Panc1 (cell line): ENCODE data around the gene CNTN1. TPM values are rescaled to one million over a fixed set of nuclear protein-coding genes. Genes with fewer than 3 reads are reported as not detected.

Experiments
- ATAC-seq: fragments of 200-7000 bp; cut with Tn5 transposase; 2 replicates; pipeline ENCODE4 v1.9.1; 2020; ENCODE audit warnings: mild to moderate bottlenecking, moderate library complexity
- BruUV-seq: library from RNA; stranded (reverse); fragments of 400-500 nt; replicated peaks from 2 replicates; lab custom pipeline; 2021; lab: Mats Ljungman, UMichigan
- CTCF ChIA-PET: fragments of 300-600 bp; sonication (Branson Sonifier 250); formaldehyde crosslinking; loops from one replicate; lab custom pipeline; 2022; ENCODE audit warnings: antibody characterized with exemption; lab: Charles Lee
- POLR2A ChIA-PET: fragments of 300-600 bp; sonication (Branson Sonifier 250); formaldehyde crosslinking; loops from one replicate; lab custom pipeline; 2022; ENCODE audit warnings: antibody characterized with exemption; lab: Charles Lee
- DNase-seq: peaks from one replicate; pipeline ENCODE4 v3.0.0-alpha.2; 2010; ENCODE audit warnings: low read depth, low spot score
- H3K27ac ChIP-seq: 2 replicates; pipeline ENCODE4 v1.5.1; 2011; ENCODE audit warnings: mild to moderate bottlenecking, low read length, inconsistent platforms
- H3K27me3 ChIP-seq: fragments of 200-500 bp; sonication (Bioruptor generic); 2 replicates; pipeline ENCODE4 v1.6.0; 2014; ENCODE audit warnings: low read length, inconsistent platforms; ENCODE audit not compliant: control insufficient read depth, insufficient read depth
- H3K36me3 ChIP-seq: fragments of 200-500 bp; sonication (Bioruptor generic); 2 replicates; pipeline ENCODE4 v1.5.1; 2014; ENCODE audit warnings: inconsistent platforms, mild to moderate bottlenecking, low read length, moderate library complexity; ENCODE audit not compliant: control insufficient read depth, insufficient read depth
- H3K4me1 ChIP-seq: 2 replicates; pipeline ENCODE4 v1.5.1; 2011; ENCODE audit warnings: inconsistent platforms, mild to moderate bottlenecking, low read length, moderate library complexity; ENCODE audit not compliant: control insufficient read depth, insufficient read depth
- H3K4me3 ChIP-seq, 2 experiments: 2 replicates each; pipeline ENCODE4 v1.5.1; 2011 to 2012; ENCODE audit warnings: low read depth in 2 of 2, low read length in 2 of 2, mild to moderate bottlenecking in 2 of 2, inconsistent platforms in 1 of 2, moderate library complexity in 1 of 2
- H3K9me3 ChIP-seq: fragments of 200-500 bp; sonication (Bioruptor generic); 2 replicates; pipeline ENCODE4 v1.5.1; 2014; ENCODE audit warnings: low read depth, mild to moderate bottlenecking, inconsistent platforms, low read length, moderate library complexity; ENCODE audit not compliant: control insufficient read depth, insufficient read depth
- POLR2AphosphoS5 ChIP-seq: IDR thresholded peaks from 2 replicates; pipeline ENCODE4 v1.6.1; 2012; ENCODE audit warnings: mild to moderate bottlenecking, low read depth, low read length, moderate library complexity
- SIN3A ChIP-seq: IDR thresholded peaks from 2 replicates; pipeline ENCODE4 v1.6.1; 2012; ENCODE audit warnings: low read depth, mild to moderate bottlenecking, low read length, moderate library complexity, borderline replicate concordance; ENCODE audit not compliant: insufficient read depth
- TCF7L2 ChIP-seq: IDR thresholded peaks from 2 replicates; pipeline ENCODE4 v1.6.1; 2011; ENCODE audit warnings: mild to moderate bottlenecking, low read depth, low read length, inconsistent platforms
- in situ Hi-C: cut with HindIII; loops from 2 replicates; pipeline ENCODE4 v1.10.0; 2016; ENCODE audit warnings: low sequenced_read_pairs, low pct_unique_long_range_greater_than_20kb
- intact Hi-C: fragments of 100-400 bp; cut with micrococcal nuclease; formaldehyde crosslinking; loops from one replicate; pipeline ENCODE4 v1.10.0; 2022; ENCODE audit not compliant: unreplicated experiment
- total RNA-seq: library from RNA; stranded (reverse); gene quantifications from one replicate; pipeline ENCODE4 v1.2.1, GENCODE V29; 2021; ENCODE audit not compliant: unreplicated experiment
- TF ChIP-seq, protein P1 (sequence below), 2 experiments: IDR thresholded peaks; 2 replicates each; pipeline ENCODE4 v1.6.1; 2011 to 2012; ENCODE audit warnings: low read depth in 2 of 2, control low read depth in 1 of 2, low read length in 1 of 2, mild to moderate bottlenecking in 1 of 2, moderate library complexity in 1 of 2; ENCODE audit not compliant: insufficient read depth in 1 of 2
- TF ChIP-seq, protein P2 (sequence below): fragments of 450-650 bp; IDR thresholded peaks from 2 replicates; pipeline ENCODE4 v1.5.1; 2017; ENCODE audit warnings: mild to moderate bottlenecking

The CNTN1 gene
- total RNA-seq, 1 experiment from 2014 or later = not detected

DNA sequence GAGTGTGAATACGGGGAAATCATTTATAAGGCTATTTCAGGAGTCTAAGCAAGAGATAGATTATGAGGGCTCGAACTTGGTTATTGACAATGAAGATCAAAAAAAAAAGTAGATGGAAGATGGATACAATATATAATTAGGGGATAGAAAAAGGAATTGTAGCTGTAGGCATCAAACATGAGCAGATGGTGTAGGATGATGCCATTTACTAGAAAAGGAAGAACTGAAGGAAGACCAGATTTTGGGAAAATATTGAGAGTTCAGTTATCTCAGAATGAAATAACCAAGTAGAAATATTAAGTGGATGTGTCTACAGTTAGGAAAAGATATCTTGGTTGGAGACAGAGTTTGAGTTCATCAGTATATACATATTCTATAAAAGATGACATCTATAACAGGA is 109.6 kb downstream of the CNTN1 start:
- no peaks in the 10 kb centered on the region for H3K27me3 ChIP-seq
- TF ChIP-seq, protein P1, sequence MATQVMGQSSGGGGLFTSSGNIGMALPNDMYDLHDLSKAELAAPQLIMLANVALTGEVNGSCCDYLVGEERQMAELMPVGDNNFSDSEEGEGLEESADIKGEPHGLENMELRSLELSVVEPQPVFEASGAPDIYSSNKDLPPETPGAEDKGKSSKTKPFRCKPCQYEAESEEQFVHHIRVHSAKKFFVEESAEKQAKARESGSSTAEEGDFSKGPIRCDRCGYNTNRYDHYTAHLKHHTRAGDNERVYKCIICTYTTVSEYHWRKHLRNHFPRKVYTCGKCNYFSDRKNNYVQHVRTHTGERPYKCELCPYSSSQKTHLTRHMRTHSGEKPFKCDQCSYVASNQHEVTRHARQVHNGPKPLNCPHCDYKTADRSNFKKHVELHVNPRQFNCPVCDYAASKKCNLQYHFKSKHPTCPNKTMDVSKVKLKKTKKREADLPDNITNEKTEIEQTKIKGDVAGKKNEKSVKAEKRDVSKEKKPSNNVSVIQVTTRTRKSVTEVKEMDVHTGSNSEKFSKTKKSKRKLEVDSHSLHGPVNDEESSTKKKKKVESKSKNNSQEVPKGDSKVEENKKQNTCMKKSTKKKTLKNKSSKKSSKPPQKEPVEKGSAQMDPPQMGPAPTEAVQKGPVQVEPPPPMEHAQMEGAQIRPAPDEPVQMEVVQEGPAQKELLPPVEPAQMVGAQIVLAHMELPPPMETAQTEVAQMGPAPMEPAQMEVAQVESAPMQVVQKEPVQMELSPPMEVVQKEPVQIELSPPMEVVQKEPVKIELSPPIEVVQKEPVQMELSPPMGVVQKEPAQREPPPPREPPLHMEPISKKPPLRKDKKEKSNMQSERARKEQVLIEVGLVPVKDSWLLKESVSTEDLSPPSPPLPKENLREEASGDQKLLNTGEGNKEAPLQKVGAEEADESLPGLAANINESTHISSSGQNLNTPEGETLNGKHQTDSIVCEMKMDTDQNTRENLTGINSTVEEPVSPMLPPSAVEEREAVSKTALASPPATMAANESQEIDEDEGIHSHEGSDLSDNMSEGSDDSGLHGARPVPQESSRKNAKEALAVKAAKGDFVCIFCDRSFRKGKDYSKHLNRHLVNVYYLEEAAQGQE (IDR thresholded peaks at IDR 0.05; ENCODE audit: insufficient read depth in 1 of 2, low read depth in 2 of 2, low read length in 1 of 2) = no peak
- no peak for TF ChIP-seq SIN3A
- TF ChIP-seq, protein P2, sequence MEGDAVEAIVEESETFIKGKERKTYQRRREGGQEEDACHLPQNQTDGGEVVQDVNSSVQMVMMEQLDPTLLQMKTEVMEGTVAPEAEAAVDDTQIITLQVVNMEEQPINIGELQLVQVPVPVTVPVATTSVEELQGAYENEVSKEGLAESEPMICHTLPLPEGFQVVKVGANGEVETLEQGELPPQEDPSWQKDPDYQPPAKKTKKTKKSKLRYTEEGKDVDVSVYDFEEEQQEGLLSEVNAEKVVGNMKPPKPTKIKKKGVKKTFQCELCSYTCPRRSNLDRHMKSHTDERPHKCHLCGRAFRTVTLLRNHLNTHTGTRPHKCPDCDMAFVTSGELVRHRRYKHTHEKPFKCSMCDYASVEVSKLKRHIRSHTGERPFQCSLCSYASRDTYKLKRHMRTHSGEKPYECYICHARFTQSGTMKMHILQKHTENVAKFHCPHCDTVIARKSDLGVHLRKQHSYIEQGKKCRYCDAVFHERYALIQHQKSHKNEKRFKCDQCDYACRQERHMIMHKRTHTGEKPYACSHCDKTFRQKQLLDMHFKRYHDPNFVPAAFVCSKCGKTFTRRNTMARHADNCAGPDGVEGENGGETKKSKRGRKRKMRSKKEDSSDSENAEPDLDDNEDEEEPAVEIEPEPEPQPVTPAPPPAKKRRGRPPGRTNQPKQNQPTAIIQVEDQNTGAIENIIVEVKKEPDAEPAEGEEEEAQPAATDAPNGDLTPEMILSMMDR = no peak
- no peak for TF ChIP-seq TCF7L2
- no peak for TF ChIP-seq POLR2AphosphoS5
- CTCF ChIA-PET = no interaction called here
- H3K4me1 ChIP-seq = no peaks in the 10 kb centered on the region
- POLR2A ChIA-PET = no interaction called here
- in situ Hi-C loops (no loop called here), intact Hi-C loops (no loop called here)
- DNase-seq = no peak
- H3K9me3 ChIP-seq = no peaks in the 10 kb centered on the region
- no TSS peak for BruUV-seq
- H3K27ac ChIP-seq = no peak overlapping the region
- ATAC-seq = no peak
- no peaks in the 10 kb centered on the region for H3K36me3 ChIP-seq
- no peak overlapping the region for H3K4me3 ChIP-seq

DNA sequence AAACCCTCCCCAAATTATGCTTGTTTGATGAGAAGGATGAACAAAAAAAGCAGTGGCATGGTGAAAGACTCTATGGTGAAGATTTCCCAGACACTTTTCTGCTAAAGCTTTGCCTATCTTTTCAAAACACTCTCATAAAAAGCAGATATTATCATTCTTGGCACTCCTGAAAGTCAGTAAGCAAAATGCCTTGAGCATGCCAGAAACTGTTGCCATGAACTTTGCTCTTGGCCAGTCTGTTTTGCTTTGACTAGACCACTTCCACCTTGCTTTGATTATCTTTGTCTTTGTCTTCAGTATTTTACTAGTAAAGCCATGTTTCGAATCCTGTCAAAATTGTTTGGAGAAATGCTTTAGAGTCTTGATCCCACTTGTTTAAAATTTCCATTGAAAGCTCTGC is 110.4 kb downstream of the CNTN1 start:
- no peak overlapping the region for H3K27ac ChIP-seq
- in situ Hi-C loops = no loop called here
- no peaks in the 10 kb centered on the region for H3K36me3 ChIP-seq
- no peaks in the 10 kb centered on the region for H3K9me3 ChIP-seq
- CTCF ChIA-PET = no interaction called here
- DNase-seq = no peak
- POLR2A ChIA-PET = no interaction called here
- H3K4me3 ChIP-seq = no peak overlapping the region
- no peaks in the 10 kb centered on the region for H3K27me3 ChIP-seq
- BruUV-seq = no TSS peak
- intact Hi-C loops = no loop called here
- TF ChIP-seq, protein P1 (IDR thresholded peaks at IDR 0.05; ENCODE audit: insufficient read depth in 1 of 2, low read depth in 2 of 2, low read length in 1 of 2) = no peak
- TF ChIP-seq, protein P2 = no peak
- no peak for TF ChIP-seq TCF7L2
- no peak for TF ChIP-seq POLR2AphosphoS5
- no peak for TF ChIP-seq SIN3A
- H3K4me1 ChIP-seq = no peaks in the 10 kb centered on the region
- ATAC-seq = no peak
